ENCODE measurements around the gene KRTAP9-4.
"Not testable (repeated sequence)": the region's sequence is repeated elsewhere in the genome, so short reads cannot be mapped to it uniquely, and the experiment has no call there.

KRTAP9-4 gene, protein sequence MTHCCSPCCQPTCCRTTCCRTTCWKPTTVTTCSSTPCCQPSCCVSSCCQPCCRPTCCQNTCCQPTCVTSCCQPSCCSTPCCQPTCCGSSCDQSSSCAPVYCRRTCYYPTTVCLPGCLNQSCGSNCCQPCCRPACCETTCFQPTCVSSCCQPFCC

DNA sequence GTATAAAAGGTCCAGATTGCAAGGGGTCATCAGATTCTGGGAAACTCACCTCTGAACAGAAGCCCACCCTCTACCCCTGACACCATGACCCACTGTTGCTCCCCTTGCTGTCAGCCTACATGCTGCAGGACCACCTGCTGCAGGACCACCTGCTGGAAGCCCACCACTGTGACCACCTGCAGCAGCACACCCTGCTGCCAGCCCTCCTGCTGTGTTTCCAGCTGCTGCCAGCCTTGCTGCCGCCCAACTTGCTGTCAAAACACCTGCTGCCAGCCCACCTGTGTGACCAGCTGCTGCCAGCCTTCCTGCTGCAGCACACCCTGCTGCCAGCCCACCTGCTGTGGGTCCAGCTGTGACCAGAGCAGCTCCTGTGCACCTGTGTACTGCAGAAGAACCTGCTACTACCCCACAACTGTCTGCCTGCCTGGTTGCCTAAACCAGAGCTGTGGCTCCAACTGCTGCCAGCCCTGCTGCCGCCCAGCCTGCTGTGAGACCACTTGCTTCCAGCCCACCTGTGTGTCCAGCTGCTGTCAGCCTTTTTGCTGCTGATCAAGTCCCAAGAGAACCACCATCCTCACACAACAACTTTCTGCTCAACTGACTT lies at the start of gene KRTAP9-4:
TSS of gene KRTAP9-4 (plus strand) at position 51 of the 604 bp plus-strand sequence. CDS start at position 85, 34 bp downstream.
- DNase-seq = not testable (repeated sequence)

DNA sequence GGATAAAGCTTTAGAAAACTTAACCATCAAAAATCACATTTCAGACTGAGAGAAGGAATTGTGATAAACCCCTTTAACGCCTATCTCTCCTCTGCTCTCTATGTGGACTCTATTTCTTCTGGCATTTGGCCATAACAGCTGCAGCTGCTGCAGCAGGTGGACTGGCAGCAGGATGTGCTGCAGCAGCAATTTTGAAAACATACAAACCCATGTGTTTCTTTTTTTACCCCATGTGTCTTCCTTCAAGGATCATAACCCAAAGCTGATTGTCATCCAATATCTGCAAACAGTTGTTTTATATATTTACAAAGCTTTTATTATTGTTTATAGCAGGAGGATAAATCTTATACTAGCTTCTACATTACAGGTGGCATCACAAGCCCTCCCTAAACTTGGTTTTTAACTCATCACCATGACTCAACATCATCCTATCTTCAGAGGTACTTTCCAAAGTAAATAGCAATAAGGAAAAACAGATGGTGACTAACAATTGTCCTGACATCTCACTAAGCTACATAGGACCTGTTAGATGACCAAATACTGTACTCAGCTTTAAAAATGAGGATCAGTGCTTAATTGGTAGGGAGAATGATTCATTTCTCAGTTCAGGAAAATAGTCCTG lies 37.5 kb upstream of the KRTAP9-4 start:
- DNase-seq = peak; percentile 62

DNA sequence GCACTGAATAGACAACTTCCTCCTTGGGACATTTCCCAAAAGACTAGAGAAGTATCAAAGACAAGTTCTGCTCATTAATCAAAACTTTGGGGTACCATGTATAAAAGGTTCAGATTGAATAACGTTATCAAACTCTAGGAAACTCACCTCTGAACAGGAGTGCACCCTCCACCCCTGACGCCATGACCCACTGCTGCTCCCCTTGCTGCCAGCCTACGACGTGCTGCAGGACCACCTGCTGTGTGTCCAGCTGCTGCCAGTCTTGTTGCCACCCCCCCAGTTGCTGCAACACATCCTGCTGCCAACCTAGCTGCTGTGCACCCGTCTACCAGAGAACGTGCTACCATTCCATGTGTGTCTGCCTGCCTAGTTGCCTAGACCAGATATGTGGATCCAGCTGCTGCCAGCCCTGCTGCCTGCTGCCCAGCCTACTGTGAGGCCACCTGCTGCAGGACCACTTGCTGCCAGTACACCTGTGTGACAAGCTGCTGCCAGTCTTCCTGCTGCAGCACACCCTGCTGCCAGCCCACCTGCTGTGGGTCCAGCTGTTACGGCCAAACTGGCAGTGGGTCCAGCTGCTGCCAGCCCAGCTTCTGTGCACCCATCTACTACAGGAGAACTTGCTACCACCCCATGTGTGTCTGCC lies 36.8 kb upstream of the KRTAP9-4 start:
- DNase-seq = no peak

DNA sequence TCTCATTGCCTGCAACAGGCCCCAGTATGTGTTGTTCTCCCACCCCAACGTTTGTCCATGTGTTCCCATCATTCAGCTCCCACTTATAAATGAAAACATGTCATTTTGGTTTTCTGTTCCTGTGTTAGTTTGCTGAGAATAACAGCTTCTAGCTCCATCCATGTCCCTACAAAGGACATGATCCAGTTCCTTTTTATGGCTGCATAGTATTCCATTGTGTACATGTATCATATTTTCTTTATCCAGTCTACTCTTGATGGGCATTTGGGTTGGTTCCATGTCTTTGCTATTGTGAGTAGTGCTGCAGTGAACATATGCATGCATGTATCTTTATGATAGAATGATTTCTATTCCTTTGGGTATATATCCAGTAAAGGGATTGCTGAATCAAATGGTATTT lies 33.8 kb upstream of the KRTAP9-4 start:
- DNase-seq = no peak

DNA sequence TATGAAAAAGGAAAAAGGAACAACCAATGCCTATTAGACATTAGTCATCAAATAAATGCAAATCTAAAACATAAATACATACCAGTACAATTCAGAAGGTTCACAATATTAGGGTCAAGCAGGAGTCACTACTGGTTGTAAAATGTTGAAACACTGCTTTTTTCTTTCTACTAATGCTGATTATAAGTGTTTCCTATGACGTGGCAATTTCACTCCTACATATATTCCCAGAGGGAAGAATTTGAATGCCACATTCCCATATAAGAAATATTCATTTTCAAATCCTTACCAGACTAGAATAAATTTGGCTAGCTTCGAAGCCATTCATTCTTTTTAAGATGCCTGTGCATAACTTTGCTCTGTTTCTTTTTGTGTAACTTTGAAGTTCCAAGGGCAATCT lies 25.7 kb upstream of the KRTAP9-4 start:
- no peak for DNase-seq

DNA sequence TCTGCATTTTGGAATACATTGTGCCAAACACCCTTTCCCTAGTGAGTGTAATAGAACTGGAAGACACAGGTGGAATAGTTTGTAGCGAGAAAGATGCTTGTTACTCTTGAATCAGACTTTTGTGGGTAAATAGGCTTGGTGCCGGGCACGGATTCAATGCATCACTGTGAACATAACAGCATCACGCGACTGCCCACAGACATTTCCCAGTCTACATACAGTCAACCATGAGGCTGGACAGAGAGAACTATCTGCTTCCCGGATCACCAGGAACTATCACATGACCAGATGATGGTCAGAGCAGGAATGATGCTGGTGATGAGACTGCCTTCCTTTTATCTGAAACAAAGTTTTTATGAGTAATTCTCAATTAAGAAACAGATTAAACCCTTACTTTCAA lies 23.4 kb upstream of the KRTAP9-4 start:
- DNase-seq = no peak

DNA sequence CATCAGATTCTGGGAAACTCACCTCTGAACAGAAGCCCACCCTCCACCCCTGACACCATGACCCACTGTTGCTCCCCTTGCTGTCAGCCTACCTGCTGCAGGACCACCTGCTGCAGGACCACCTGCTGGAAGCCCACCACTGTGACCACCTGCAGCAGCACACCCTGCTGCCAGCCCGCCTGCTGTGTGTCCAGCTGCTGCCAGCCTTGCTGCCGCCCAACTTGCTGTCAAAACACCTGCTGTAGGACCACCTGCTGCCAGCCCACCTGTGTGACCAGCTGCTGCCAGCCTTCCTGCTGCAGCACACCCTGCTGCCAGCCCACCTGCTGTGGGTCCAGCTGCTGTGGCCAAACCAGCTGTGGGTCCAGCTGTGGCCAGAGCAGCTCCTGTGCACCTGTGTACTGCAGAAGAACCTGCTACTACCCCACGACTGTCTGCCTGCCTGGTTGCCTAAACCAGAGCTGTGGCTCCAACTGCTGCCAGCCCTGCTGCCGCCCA lies 22.8 kb upstream of the KRTAP9-4 start, which contains the start of gene KRTAP9-2:
TSS of gene KRTAP9-2 (plus strand) at position 51 of the 498 bp plus-strand sequence. CDS start at position 58, 7 bp downstream.
- not testable (repeated sequence) for DNase-seq

DNA sequence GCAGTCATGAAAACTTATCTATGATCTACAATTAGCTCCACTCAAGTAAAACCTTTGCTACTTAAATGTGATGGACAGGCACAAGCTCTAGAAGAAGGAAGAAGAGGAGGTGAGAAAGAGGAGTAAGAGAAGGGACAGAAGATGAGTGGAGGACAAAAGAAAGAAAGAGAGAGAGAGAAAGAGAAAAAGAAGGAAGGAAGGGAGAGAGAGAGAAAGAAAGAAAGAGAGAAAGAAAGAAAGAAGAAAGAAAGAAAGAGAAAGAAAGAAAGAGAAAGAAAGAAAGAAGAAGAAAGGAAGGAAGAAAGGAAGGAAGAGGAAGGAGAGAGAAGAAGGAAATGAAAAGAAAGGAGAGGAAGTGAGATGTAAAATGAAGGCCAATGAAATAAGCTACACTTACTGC lies 19.4 kb upstream of the KRTAP9-4 start:
- no peak for DNase-seq

DNA sequence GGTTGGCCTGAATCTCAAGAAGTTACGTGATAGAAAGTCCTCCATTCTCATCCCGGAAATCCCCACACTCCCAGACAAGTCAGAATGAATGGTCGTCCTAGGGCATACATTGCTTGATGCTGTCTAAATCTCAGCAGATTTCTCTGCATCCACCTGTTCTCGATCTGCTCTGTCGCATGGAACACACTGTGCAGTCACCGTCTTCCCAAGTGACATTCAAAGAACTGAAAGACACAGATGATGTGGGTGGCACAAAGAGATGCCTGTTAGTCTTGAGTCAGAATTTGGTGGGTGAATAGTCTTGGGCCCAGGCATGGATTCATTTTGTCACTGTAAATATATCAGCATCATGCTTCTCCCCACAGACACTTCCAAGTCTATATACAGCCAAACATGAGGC lies 17.8 kb upstream of the KRTAP9-4 start:
- no peak for DNase-seq

DNA sequence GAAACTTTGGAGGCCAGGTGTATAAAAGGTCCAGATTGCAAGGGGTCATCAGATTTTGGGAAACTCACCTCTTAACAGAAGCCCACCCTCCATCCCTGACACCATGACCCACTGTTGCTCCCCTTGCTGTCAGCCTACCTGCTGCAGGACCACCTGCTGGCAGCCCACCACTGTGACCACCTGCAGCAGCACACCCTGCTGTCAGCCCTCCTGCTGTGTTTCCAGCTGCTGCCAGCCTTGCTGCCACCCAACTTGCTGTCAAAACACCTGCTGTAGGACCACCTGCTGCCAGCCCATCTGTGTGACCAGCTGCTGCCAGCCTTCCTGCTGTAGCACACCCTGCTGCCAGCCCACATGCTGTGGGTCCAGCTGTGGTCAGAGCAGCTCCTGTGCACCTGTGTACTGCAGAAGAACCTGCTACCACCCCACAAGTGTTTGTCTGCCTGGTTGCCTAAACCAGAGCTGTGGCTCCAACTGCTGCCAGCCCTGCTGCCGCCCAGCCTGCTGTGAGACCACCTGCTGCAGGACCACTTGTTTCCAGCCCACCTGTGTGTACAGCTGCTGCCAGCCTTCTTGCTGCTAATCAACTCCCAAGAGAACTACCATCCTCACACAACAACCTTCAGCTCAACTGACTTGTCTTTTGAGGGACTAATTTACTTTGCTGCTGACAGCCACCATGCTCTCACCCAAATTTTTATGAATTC lies 16.9 kb upstream of the KRTAP9-4 start, which contains the start of gene KRTAP9-3:
TSS of gene KRTAP9-3 (plus strand) at position 51 of the 707 bp plus-strand sequence. CDS start at position 104, 53 bp downstream.
- DNase-seq = not testable (repeated sequence)

DNA sequence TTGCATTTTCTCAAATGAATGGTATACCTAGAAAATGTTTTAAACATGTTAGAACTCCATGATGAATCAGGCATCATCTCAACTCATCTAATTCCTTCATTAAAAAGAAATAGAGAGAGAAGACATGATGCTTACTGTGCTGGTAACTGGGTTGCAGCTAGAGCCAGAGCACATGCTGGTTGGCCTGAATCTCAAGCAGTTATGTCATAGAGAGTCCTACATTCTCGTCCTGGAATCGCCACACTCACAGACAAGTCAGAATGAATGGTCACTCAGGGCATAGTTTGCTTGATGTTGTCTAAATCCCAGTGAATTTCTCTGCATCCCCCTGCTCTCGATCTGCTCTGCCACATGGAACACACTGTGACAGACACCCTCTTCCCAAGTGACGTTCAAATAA lies 12.4 kb upstream of the KRTAP9-4 start:
- DNase-seq = not testable (repeated sequence)

DNA sequence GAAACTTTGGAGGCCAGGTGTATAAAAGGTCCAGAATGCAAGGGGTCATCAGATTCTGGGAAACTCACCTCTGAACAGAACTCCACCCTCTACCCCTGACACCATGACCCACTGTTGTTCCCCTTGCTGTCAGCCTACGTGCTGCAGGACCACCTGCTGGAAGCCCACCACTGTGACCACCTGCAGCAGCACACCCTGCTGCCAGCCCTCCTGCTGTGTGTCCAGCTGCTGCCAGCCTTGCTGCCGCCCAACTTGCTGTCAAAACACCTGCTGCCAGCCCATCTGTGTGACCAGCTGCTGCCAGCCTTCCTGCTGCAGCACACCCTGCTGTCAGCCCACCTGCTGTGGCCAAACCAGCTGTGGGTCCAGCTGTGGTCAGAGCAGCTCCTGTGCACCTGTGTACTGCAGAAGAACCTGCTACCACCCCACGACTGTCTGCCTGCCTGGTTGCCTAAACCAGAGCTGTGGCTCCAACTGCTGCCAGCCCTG lies 11.5 kb upstream of the KRTAP9-4 start, which contains the start of gene KRTAP9-8:
TSS of gene KRTAP9-8 (plus strand) at position 51 of the 489 bp plus-strand sequence. CDS start at position 104, 53 bp downstream.
- not testable (repeated sequence) for DNase-seq

DNA sequence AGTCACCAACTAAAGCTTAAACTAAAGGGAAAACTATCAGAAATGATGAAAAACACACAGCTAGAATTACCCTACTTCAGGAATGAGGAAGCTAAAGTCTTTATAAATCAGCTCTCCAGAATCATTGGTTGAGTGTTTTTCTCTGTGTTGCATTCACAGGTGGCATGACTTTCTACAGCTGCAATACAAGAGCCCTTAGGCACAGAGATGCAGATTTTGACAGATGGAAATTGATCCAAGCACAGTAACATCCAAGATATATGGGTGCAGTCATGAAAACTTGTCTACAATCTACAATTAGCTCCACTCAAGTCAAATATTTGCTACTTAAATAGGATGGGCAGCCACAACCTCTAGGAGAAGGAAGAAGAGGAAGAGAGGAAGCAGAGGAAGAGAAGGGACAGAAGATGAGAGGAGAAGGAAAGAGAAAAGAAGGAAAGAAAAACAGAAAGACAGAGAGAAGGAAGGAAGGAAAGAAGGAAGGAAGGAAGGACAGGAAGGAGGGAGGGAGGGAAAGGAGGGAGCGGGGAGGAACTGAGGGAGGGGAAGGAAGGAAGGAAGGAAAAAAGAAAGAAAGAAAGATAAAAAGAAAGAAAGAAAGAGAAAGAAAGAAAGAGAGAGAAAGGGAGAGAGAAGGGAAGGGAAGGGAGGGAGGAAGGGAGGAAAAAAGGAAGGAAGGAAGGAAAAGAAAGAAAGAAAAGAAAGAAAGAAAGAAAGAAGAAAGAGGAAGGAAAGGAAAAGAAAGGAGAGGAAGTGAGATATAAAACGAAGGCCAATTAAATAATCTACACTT lies 2.3 kb upstream of the KRTAP9-4 start:
- not testable (repeated sequence) for DNase-seq

DNA sequence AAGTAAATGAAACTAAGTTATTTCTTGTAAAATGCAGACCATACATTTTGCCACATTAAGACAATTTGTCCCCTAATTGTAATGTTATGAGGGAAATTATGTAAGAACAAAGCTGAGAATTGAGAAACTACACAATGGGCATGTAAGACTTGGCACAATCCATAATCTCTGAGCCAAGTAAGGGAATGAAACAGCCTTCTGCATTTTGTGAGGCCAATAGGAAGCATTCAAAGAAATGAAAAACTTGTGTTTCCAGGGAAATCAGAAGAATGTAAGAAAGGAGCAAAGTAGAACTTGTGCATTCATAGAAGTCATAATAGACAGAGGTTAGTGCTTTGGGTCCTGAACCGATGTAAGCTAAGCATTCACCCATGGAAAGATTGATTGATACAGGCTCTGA lies 1.8 kb downstream of the KRTAP9-4 start:
- no peak for DNase-seq

DNA sequence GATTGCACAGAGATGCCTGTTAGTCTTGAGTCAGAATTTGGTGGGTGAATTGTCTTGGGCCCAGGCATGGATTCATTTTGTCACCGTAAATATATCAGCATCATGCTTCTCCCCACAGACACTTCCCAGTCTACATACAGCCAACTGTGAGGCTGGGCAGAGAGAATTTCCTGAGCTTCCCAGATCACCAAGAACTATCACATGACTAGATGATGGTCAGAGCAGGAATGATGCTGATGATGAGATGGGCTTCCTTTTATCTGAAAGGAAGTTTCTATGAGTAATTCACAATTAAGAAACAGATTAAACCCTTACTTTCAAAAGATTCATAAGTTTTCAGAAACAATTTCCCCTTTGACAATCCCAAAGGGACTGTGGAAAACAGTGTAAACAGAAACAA lies 5.4 kb downstream of the KRTAP9-4 start:
- DNase-seq = no peak

DNA sequence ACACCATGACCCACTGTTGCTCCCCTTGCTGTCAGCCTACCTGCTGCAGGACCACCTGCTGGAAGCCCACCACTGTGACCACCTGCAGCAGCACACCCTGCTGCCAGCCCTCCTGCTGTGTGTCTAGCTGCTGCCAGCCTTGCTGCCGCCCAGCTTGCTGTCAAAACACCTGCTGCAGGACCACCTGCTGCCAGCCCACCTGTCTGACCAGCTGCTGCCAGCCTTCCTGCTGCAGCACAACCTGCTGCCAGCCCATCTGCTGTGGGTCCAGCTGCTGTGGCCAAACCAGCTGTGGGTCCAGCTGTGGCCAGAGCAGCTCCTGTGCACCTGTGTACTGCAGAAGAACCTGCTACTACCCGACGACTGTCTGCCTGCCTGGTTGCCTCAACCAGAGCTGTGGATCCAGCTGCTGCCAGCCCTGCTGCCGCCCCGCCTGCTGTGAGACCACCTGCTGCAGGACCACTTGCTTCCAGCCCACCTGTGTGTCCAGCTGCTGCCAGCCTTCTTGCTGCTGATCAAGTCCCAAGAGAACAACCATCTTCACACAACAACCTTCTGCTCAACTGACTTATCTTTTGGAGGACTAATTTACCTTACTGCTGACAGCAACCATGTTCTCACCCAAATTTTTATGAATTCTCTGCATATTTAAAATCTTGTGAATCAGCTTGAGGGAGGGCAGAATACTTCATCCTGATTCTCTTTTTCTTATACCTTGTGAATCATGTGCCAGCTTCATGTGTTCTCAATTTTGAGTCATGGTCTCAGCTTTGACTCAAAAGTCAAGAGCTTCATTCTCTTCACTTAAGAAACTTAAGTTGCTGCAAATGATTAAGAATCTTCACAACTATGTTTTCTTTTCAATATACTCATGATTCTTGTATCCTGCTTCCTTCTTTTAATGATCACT lies 6.1 kb downstream of the KRTAP9-4 start, which contains the start of gene KRTAP9-9:
TSS of gene KRTAP9-9 (plus strand) at position 4 of the 910 bp plus-strand sequence.
- not testable (repeated sequence) for DNase-seq

DNA sequence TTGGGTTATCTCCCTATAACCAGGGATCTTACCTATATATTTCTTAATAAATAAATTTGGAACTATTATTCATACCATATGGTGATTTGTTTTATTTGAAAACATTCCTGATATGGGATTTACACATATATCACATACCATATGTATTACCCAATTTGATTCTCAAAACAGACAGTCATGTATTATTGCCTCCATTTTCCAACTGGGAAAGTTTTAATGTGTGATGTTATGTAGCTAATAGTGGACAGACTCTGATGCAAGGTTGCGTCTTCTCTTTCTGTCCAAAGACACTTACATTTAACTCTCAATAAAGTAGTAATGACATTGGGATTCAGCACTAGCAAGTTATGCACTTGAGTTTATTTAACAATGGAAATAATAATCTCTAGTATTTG lies 6.8 kb downstream of the KRTAP9-4 start:
- no peak for DNase-seq

DNA sequence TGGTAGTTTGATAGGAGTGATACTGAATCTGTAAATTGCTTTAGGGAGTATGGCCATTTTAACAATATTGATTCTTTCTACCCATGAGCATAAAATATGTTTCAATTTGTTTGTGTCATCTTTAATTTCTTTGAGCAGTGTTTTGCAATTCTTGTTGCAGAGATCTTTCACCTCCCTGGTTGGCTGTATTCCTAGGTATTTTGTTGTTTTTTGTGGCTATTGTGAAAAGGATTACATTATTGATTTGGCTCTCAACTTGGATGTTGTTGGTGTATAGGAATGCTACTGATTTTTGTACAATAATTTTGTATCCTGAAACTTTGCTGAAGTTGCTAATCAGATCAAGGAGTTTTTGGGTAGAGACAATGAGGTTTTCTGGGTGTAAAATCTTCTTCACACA lies 8.9 kb downstream of the KRTAP9-4 start:
- no peak for DNase-seq

DNA sequence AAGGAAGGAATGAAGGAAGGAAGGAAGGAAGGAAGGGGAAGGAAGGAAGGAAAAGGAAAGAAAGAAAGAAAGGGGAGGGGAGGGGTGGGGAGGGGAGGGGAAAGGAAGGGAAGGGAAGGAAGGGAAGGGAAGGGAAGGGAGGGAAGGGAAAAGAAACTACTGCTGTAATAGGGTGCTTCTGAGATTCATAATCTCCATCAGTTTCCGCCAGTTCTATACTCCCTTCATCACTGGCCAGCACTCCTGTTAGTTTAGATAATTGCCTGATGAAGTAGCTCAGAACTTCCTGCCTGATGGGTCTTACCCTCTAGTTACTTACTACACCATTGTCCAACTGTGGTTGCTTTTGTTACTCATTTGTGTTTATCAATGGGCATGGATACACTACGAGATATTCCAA lies 13.7 kb downstream of the KRTAP9-4 start:
- DNase-seq = no peak

DNA sequence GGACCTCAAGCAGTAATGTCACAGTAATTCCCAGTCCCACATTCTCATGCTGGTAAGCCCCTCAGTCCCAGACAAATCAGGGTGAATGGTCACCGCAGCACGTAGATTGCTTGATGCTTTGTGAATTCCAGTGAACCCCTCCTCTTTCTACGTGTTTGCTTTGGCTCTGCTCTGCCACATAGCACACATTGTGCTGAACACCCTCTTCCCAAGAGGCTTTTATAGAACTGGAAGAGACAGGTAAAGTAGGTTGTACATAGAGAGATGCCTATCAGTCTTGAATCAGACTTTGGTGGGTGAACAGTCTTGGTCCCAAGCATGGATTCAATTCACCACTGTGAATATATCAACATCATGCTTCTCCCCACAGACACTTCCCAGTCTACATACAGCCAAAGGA lies 15.1 kb downstream of the KRTAP9-4 start:
- no peak for DNase-seq
